ENCODE measurements around the gene DMD. TPM values are rescaled to one million over a fixed set of nuclear protein-coding genes. Genes with fewer than 3 reads are reported as not detected.

DMD gene
- polyA plus RNA-seq, 4 donors = 1.6 to 11.6 (median 2.9) TPM

- FAIRE-seq (no peak), DNase-seq (no peak)
- WGBS, 3 donors = 46 to 85% (median 64%) methylated on average over 3 of the region's 3 CpGs
Observed at GRCh38 chrX:31252133-31252532, 1959.2 kb downstream of the DMD start.

GRCh38 chrX:31251336-31251735 is 1960.0 kb downstream of the DMD start:
- no peak for FAIRE-seq
- WGBS, 3 donors = 86 to 94% (median 86%) methylated on average over 4 of the region's 4 CpGs
- no peaks in the 10 kb centered on the region for H3K27me3 ChIP-seq (ENCODE audit: control insufficient read depth in 3 of 3, insufficient read depth in 3 of 3, low read length in 3 of 3)
- DNase-seq = no peak
- no peak overlapping the region for H3K27ac ChIP-seq (ENCODE audit: low read depth in 1 of 3, low read length in 2 of 3)
- H3K4me3 ChIP-seq (ENCODE audit: low read depth in 1 of 3, low read length in 3 of 3) = no peak overlapping the region
- H3K9me3 ChIP-seq (ENCODE audit: control insufficient read depth in 2 of 2, insufficient read depth in 1 of 2, low read depth in 1 of 2, low read length in 1 of 2) = no peaks in the 10 kb centered on the region
- H3K36me3 ChIP-seq (ENCODE audit: control insufficient read depth in 3 of 3, insufficient read depth in 2 of 3, low read depth in 1 of 3, low read length in 3 of 3) = no peaks in the 10 kb centered on the region
- H3K4me1 ChIP-seq (ENCODE audit: control insufficient read depth in 3 of 3, insufficient read depth in 2 of 3, low read depth in 1 of 3, low read length in 2 of 3) = no peaks in the 10 kb centered on the region

More at GRCh38 chrX:31252133-31252532, 1959.2 kb downstream of the DMD start:
- Histone ChIP-seq H3K4me1 (ENCODE audit: control insufficient read depth in 3 of 3, insufficient read depth in 2 of 3, low read depth in 1 of 3, low read length in 2 of 3) (no peaks in the 10 kb centered on the region), H3K36me3 (ENCODE audit: control insufficient read depth in 3 of 3, insufficient read depth in 2 of 3, low read depth in 1 of 3, low read length in 3 of 3) (no peaks in the 10 kb centered on the region), H3K27ac (ENCODE audit: low read depth in 1 of 3, low read length in 2 of 3) (no peak overlapping the region), H3K9me3 (ENCODE audit: control insufficient read depth in 2 of 2, insufficient read depth in 1 of 2, low read depth in 1 of 2, low read length in 1 of 2) (no peaks in the 10 kb centered on the region), H3K4me3 (ENCODE audit: low read depth in 1 of 3, low read length in 3 of 3) (no peak overlapping the region), H3K27me3 (ENCODE audit: control insufficient read depth in 3 of 3, insufficient read depth in 3 of 3, low read length in 3 of 3) (no peaks in the 10 kb centered on the region)

GRCh38 chrX:31245714-31246113 is 1965.6 kb downstream of the DMD start:
- Histone ChIP-seq H3K27me3 (ENCODE audit: control insufficient read depth in 3 of 3, insufficient read depth in 3 of 3, low read length in 3 of 3) (no peaks in the 10 kb centered on the region), H3K9me3 (ENCODE audit: control insufficient read depth in 2 of 2, insufficient read depth in 1 of 2, low read depth in 1 of 2, low read length in 1 of 2) (no peaks in the 10 kb centered on the region), H3K4me1 (ENCODE audit: control insufficient read depth in 3 of 3, insufficient read depth in 2 of 3, low read depth in 1 of 3, low read length in 2 of 3) (no peaks in the 10 kb centered on the region), H3K36me3 (ENCODE audit: control insufficient read depth in 3 of 3, insufficient read depth in 2 of 3, low read depth in 1 of 3, low read length in 3 of 3) (no peaks in the 10 kb centered on the region), H3K4me3 (ENCODE audit: low read depth in 1 of 3, low read length in 3 of 3) (no peak overlapping the region), H3K27ac (ENCODE audit: low read depth in 1 of 3, low read length in 2 of 3) (no peak overlapping the region)
- FAIRE-seq = no peak
- DNase-seq = no peak
- WGBS, 3 donors = 75 to 91% (median 85%) methylated on average over 4 of the region's 4 CpGs

GRCh38 chrX:31243804-31244203 is 1967.5 kb downstream of the DMD start:
- Histone ChIP-seq H3K36me3 (ENCODE audit: control insufficient read depth in 3 of 3, insufficient read depth in 2 of 3, low read depth in 1 of 3, low read length in 3 of 3) (no peaks in the 10 kb centered on the region), H3K27ac (ENCODE audit: low read depth in 1 of 3, low read length in 2 of 3) (no peak overlapping the region), H3K4me3 (ENCODE audit: low read depth in 1 of 3, low read length in 3 of 3) (no peak overlapping the region), H3K27me3 (ENCODE audit: control insufficient read depth in 3 of 3, insufficient read depth in 3 of 3, low read length in 3 of 3) (no peaks in the 10 kb centered on the region), H3K4me1 (ENCODE audit: control insufficient read depth in 3 of 3, insufficient read depth in 2 of 3, low read depth in 1 of 3, low read length in 2 of 3) (no peaks in the 10 kb centered on the region), H3K9me3 (ENCODE audit: control insufficient read depth in 2 of 2, insufficient read depth in 1 of 2, low read depth in 1 of 2, low read length in 1 of 2) (no peaks in the 10 kb centered on the region)
- no peak for DNase-seq
- 68 to 87% (median 86%) methylated on average over 3 of the region's 3 CpGs for WGBS, 3 donors
- FAIRE-seq = no peak

GRCh38 chrX:31240982-31241381 is 1970.4 kb downstream of the DMD start:
- Histone ChIP-seq H3K27ac (ENCODE audit: low read depth in 1 of 3, low read length in 2 of 3) (no peak overlapping the region), H3K4me1 (ENCODE audit: control insufficient read depth in 3 of 3, insufficient read depth in 2 of 3, low read depth in 1 of 3, low read length in 2 of 3) (no peaks in the 10 kb centered on the region), H3K36me3 (ENCODE audit: control insufficient read depth in 3 of 3, insufficient read depth in 2 of 3, low read depth in 1 of 3, low read length in 3 of 3) (no peaks in the 10 kb centered on the region), H3K27me3 (ENCODE audit: control insufficient read depth in 3 of 3, insufficient read depth in 3 of 3, low read length in 3 of 3) (no peaks in the 10 kb centered on the region), H3K9me3 (ENCODE audit: control insufficient read depth in 2 of 2, insufficient read depth in 1 of 2, low read depth in 1 of 2, low read length in 1 of 2) (no peaks in the 10 kb centered on the region), H3K4me3 (ENCODE audit: low read depth in 1 of 3, low read length in 3 of 3) (no peak overlapping the region)
- 71 to 84% (median 80%) methylated on average over 3 of the region's 3 CpGs for WGBS, 3 donors
- FAIRE-seq = no peak
- DNase-seq = no peak

GRCh38 chrX:31237189-31237588 is 1974.2 kb downstream of the DMD start:
- FAIRE-seq (no peak), DNase-seq (no peak)
- H3K36me3 ChIP-seq (ENCODE audit: control insufficient read depth in 3 of 3, insufficient read depth in 2 of 3, low read depth in 1 of 3, low read length in 3 of 3) = no peaks in the 10 kb centered on the region
- H3K27ac ChIP-seq (ENCODE audit: low read depth in 1 of 3, low read length in 2 of 3) = no peak overlapping the region
- H3K27me3 ChIP-seq (ENCODE audit: control insufficient read depth in 3 of 3, insufficient read depth in 3 of 3, low read length in 3 of 3) = no peaks in the 10 kb centered on the region
- no peak overlapping the region for H3K4me3 ChIP-seq (ENCODE audit: low read depth in 1 of 3, low read length in 3 of 3)
- 79 to 100% (median 85%) methylated on average over 1 of the region's 1 CpG for WGBS, 3 donors
- no peaks in the 10 kb centered on the region for H3K9me3 ChIP-seq (ENCODE audit: control insufficient read depth in 2 of 2, insufficient read depth in 1 of 2, low read depth in 1 of 2, low read length in 1 of 2)
- H3K4me1 ChIP-seq (ENCODE audit: control insufficient read depth in 3 of 3, insufficient read depth in 2 of 3, low read depth in 1 of 3, low read length in 2 of 3) = no peaks in the 10 kb centered on the region

- Histone ChIP-seq H3K27me3 (ENCODE audit: control insufficient read depth in 3 of 3, insufficient read depth in 3 of 3, low read length in 3 of 3) (no peaks in the 10 kb centered on the region), H3K36me3 (ENCODE audit: control insufficient read depth in 3 of 3, insufficient read depth in 2 of 3, low read depth in 1 of 3, low read length in 3 of 3) (no peaks in the 10 kb centered on the region), H3K4me3 (ENCODE audit: low read depth in 1 of 3, low read length in 3 of 3) (no peak overlapping the region), H3K4me1 (ENCODE audit: control insufficient read depth in 3 of 3, insufficient read depth in 2 of 3, low read depth in 1 of 3, low read length in 2 of 3) (no peaks in the 10 kb centered on the region), H3K9me3 (ENCODE audit: control insufficient read depth in 2 of 2, insufficient read depth in 1 of 2, low read depth in 1 of 2, low read length in 1 of 2) (no peaks in the 10 kb centered on the region), H3K27ac (ENCODE audit: low read depth in 1 of 3, low read length in 2 of 3) (no peak overlapping the region)
- 71 to 83% (median 78%) methylated on average over 6 of the region's 6 CpGs for WGBS, 3 donors
- FAIRE-seq (no peak), DNase-seq (no peak)
Observed at GRCh38 chrX:31236231-31236630, 1975.1 kb downstream of the DMD start.

GRCh38 chrX:31233941-31234496 is 1977.3 kb downstream of the DMD start:
- FAIRE-seq = no peak

GRCh38 chrX:31232506-31232905 is 1978.8 kb downstream of the DMD start:
- H3K27me3 ChIP-seq (ENCODE audit: control insufficient read depth in 3 of 3, insufficient read depth in 3 of 3, low read length in 3 of 3) = no peaks in the 10 kb centered on the region
- FAIRE-seq = no peak
- no peak for DNase-seq
- no peaks in the 10 kb centered on the region for H3K36me3 ChIP-seq (ENCODE audit: control insufficient read depth in 3 of 3, insufficient read depth in 2 of 3, low read depth in 1 of 3, low read length in 3 of 3)
- no peak overlapping the region for H3K27ac ChIP-seq (ENCODE audit: low read depth in 1 of 3, low read length in 2 of 3)
- no peak overlapping the region for H3K4me3 ChIP-seq (ENCODE audit: low read depth in 1 of 3, low read length in 3 of 3)
- 64 to 86% (median 76%) methylated on average over 3 of the region's 3 CpGs for WGBS, 3 donors
- no peaks in the 10 kb centered on the region for H3K4me1 ChIP-seq (ENCODE audit: control insufficient read depth in 3 of 3, insufficient read depth in 2 of 3, low read depth in 1 of 3, low read length in 2 of 3)
- H3K9me3 ChIP-seq (ENCODE audit: control insufficient read depth in 2 of 2, insufficient read depth in 1 of 2, low read depth in 1 of 2, low read length in 1 of 2) = no peaks in the 10 kb centered on the region

More at GRCh38 chrX:31233941-31234496, 1977.3 kb downstream of the DMD start:
- no peak for DNase-seq
- H3K27ac ChIP-seq (ENCODE audit: low read depth in 1 of 3, low read length in 2 of 3) = no peak overlapping the region
- no peaks in the 10 kb centered on the region for H3K27me3 ChIP-seq (ENCODE audit: control insufficient read depth in 3 of 3, insufficient read depth in 3 of 3, low read length in 3 of 3)
- no peaks in the 10 kb centered on the region for H3K36me3 ChIP-seq (ENCODE audit: control insufficient read depth in 3 of 3, insufficient read depth in 2 of 3, low read depth in 1 of 3, low read length in 3 of 3)
- H3K9me3 ChIP-seq (ENCODE audit: control insufficient read depth in 2 of 2, insufficient read depth in 1 of 2, low read depth in 1 of 2, low read length in 1 of 2) = no peaks in the 10 kb centered on the region
- 60 to 81% (median 80%) methylated on average over 4 of the region's 4 CpGs for WGBS, 3 donors
- no peaks in the 10 kb centered on the region for H3K4me1 ChIP-seq (ENCODE audit: control insufficient read depth in 3 of 3, insufficient read depth in 2 of 3, low read depth in 1 of 3, low read length in 2 of 3)
- H3K4me3 ChIP-seq (ENCODE audit: low read depth in 1 of 3, low read length in 3 of 3) = no peak overlapping the region

All from small intestine (tissue), 7 donors.